Measurements from ENCODE around the gene CSMD2.

- TF ChIP-seq CTCF (conservative IDR thresholded peaks at IDR 0.05; ENCODE audit: low read depth, low read length) (no peak), EZH2 (IDR thresholded peaks at IDR 0.05; ENCODE audit: borderline replicate concordance, low read depth, low read length, poor library complexity, severe bottlenecking) (no peak)
Measured at GRCh38 chr1:33583567-33583966, 581.5 kb downstream of the CSMD2 start.
